HUES6 (cell line): ENCODE results near the gene RASA4.
"Not testable (repeated sequence)": the region's sequence is repeated elsewhere in the genome, so short reads cannot be mapped to it uniquely, and the experiment has no call there.

Experiments used
- H3K27ac ChIP-seq: 2 replicates; pipeline ENCODE4 v1.7.0; 2013; ENCODE audit warnings: low read depth, mild to moderate bottlenecking, low read length, inconsistent platforms
- H3K27me3 ChIP-seq: 2 replicates; pipeline ENCODE4 v1.6.1; 2013; ENCODE audit warnings: low read length; ENCODE audit not compliant: control insufficient read depth, insufficient read depth
- H3K36me3 ChIP-seq: 2 replicates; pipeline ENCODE4 v1.6.1; 2013; ENCODE audit warnings: low read length; ENCODE audit not compliant: control insufficient read depth, insufficient read depth
- H3K4me1 ChIP-seq: 2 replicates; pipeline ENCODE4 v1.6.1; 2013; ENCODE audit warnings: low read length; ENCODE audit not compliant: control insufficient read depth, insufficient read depth
- H3K4me3 ChIP-seq: 2 replicates; pipeline ENCODE4 v1.5.1; 2013; ENCODE audit warnings: low read depth, low read length
- H3K9ac ChIP-seq: one replicate; pipeline ENCODE4 v1.6.1; 2013; ENCODE audit warnings: mild to moderate bottlenecking, low read length
- H3K9me3 ChIP-seq: 2 replicates; pipeline ENCODE4 v1.6.1; 2013; ENCODE audit warnings: low read depth, low read length; ENCODE audit not compliant: control insufficient read depth, insufficient read depth

The RASA4 gene

DNA sequence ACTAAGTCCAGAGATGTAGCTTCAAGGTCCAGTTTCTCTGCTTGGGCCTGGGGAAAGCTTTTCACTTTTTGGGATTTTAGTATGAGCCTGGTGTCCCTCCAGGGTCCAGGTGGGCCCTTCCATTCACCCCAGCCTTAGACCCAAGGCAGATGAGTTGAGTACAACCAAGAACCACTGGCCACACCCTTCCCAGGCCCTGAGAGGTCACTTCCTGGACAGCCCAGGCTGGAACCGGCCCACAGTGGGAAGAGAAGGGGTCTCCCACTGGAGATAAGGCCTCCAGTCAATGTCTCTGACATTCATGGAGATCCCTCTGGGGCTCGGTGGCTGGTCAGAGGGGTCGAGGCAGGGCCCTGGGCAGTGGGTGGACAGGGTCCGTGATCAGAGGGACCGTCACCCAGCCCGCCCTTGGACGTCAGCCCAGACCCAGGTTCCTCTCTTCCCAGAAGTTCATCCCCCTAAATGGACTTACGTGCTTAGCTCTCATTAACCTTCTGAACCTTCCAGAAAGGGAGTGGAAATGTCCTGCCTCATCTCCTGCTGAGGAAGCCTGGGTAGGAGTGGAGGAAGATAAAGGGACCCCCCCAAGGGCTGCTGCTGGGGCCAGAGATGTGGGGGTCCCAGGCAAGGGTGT lies 10.8 kb upstream of the RASA4 start:
- not testable (repeated sequence) for H3K36me3 ChIP-seq, H3K4me3 ChIP-seq, H3K27ac ChIP-seq, H3K4me1 ChIP-seq, H3K27me3 ChIP-seq, H3K9ac ChIP-seq, H3K9me3 ChIP-seq

DNA sequence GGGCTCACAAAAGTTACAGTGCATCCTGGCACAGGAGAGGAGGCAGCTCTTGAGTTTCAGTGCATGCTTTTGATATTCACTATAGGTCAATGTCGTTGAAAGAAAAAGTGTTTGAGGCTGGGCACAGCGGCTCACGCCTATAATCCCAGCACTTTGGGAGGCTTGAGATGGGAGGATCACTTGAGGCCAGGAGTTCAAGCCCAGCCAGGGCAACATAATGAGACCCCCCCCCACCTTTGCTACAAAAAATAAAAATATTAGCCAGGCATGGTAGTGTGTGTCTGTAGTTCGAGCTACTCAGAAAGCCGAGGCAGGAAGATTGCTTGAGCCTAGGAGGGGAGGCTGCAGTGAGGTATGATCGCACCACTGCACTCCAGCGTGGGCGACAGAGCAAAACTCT lies 1.6 kb upstream of the RASA4 start:
- not testable (repeated sequence) for H3K27me3 ChIP-seq, H3K36me3 ChIP-seq, H3K9ac ChIP-seq, H3K9me3 ChIP-seq, H3K27ac ChIP-seq, H3K4me1 ChIP-seq, H3K4me3 ChIP-seq

DNA sequence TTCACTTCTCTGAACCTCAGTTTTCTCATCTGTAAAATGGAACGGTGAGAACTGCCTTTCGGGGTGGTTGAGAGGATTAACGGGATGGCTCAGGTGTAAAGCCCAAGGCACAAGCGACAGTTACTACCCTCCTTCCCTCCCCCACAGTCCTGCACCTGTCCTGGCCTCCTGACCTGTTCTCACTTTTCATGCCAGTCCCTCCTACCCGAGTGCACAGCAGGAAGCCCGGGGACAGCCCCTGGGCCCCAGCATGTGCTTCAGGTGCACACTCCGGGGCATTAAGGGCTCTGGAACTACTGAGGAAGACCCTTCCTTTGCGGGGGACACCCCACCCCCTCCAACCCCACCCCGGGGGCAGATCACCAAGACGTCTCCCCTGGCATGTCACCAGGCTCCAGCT lies 626 bp downstream of the RASA4 start:
- not testable (repeated sequence) for H3K36me3 ChIP-seq, H3K27me3 ChIP-seq, H3K4me1 ChIP-seq, H3K27ac ChIP-seq, H3K4me3 ChIP-seq, H3K9me3 ChIP-seq, H3K9ac ChIP-seq

DNA sequence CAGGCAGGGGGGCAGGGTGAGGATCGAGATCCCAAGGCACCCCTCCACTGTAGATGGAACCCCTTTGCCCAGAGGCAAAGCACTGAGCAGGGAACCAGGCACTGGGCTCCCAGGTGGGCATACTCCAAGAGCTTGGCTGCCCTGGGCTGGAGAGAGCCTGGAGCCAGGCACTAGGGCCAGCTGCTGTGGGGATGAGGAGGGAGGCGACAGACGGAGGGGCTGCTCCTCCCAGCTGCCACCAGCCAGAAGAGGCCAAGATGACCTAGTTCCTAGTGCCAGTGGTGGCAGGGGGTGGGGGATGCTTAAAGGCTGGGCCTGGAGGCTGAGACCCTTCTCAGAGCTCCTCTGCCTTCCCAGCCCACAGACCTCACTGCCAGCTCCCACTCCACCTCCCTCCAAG lies 1.7 kb downstream of the RASA4 start:
- not testable (repeated sequence) for H3K4me1 ChIP-seq, H3K36me3 ChIP-seq, H3K27me3 ChIP-seq, H3K9me3 ChIP-seq, H3K9ac ChIP-seq, H3K27ac ChIP-seq, H3K4me3 ChIP-seq

DNA sequence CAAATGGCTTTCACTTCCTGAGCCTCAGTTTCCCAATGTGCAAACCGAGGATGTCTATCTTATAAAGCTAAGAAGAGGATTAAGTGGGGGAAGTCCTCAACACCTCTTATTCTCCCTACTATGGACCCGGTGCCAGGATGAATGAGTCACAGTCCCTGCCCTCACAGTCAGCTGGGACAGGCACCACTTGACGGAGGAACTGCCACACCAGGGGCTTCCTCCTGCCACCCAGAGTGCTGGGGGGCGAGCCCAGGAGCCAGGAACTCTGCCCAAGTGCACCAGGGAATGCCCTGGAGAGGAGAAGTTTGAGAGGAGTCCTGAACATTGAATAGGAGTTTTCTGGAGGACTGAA lies 2.2 kb downstream of the RASA4 start:
- not testable (repeated sequence) for H3K9me3 ChIP-seq, H3K9ac ChIP-seq, H3K4me3 ChIP-seq, H3K27me3 ChIP-seq, H3K27ac ChIP-seq, H3K36me3 ChIP-seq, H3K4me1 ChIP-seq

DNA sequence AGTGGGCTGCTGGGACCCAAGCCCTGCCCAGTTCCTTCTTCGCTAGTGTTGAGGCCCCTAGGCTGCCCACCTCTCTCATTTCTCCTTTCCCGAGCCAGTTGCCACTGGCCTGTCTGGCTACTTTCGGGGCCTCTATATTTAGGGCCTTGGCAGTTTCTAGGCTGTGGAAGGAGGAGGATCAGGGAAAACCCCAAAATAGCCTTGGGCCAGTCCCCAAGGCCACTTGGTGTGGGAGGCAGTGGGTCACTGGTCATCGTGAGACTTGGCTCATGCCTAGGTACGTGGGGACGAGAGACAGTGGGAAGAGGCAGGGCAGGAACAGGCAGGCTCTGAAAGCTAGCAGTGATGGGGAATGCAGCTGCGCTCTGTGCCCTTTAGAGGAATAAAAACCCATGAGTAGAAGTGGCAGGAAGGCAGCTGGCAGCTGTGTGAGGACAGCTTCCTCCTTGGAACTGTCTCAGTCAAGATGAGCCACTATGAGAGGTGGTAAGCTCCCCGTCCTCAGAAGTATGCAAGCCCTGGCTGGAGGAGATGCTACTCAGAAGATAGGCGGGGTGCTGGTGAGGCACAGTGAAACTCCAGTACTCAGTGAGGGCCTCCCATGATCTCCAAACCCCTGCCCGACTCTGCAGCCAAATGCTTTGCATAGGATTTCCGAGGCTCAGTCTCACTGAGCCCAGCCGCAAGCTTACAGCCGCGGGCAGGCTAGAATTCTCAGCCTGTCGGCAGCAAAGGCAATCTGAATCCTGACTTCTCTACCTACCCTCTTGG lies 2.8 kb downstream of the RASA4 start:
- not testable (repeated sequence) for H3K27me3 ChIP-seq, H3K4me3 ChIP-seq, H3K9ac ChIP-seq, H3K9me3 ChIP-seq, H3K36me3 ChIP-seq, H3K4me1 ChIP-seq, H3K27ac ChIP-seq

DNA sequence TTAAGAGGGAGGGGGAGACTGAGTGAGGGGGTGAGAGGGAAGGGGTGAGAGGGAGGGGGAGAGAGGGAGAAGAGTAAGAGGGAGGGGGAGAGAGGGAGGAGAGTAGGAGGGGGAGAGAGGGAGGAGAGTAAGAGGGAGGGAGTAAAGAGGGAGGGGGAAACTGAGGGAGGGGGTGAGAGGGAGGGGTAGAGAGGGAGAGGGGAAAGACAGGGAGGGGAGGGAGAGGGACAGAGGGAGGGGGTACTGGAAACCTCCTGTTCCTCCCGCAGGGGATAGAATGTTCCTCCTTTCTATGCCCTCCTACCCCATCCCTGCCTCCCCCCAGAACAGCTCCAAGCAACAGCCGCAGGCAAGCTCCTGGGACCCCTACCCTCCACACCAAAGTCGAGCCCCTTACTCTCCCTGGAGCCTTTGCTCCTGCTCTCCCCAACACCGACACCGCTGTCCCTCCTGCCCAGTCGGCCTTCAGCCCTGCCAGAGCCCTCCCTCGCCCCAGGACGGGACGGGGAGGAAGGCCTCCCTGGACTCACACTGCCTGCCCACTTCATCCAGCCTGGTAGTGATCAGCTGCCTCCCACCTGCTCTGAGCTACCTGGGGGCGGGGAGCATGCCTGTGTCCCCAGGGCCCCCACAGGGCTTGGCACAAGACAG lies 4.8 kb downstream of the RASA4 start:
- H3K27me3 ChIP-seq, H3K9me3 ChIP-seq, H3K4me1 ChIP-seq, H3K9ac ChIP-seq, H3K36me3 ChIP-seq, H3K27ac ChIP-seq, H3K4me3 ChIP-seq: not testable (repeated sequence)

DNA sequence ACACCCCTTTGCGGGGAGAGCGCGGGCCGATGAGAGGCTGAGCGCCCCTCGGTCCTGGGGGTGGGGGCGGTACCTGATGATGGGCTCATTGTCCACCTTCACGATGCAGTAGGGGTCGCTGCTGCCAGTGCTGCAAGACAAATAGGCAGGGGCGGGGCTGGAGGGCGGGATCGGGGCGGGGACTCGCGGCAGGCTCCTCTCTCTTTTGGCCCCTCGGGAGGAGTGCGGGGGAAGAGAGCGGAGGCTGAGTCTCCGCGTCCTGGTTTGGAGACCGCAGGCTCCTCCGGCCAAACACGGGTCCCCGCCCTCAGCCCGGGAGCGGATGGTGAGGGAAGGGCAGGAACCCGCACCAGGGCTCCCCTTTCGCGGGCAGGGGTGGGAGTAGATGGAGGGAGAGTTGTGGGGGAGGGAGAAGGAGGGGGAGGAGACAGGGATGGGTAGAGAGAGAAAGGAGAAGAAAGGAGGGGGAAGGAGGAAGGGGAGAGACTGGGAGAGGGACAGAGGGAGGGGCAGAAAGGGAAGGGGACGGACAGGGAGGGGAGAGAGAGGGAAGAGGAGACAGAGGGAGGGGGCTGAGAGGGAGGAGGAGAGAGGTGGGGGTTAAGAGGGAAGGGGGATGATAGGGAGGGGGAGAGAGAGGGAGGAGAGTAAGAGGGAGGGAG lies 5.4 kb downstream of the RASA4 start:
- H3K9me3 ChIP-seq, H3K4me3 ChIP-seq, H3K27me3 ChIP-seq, H3K9ac ChIP-seq, H3K4me1 ChIP-seq, H3K36me3 ChIP-seq, H3K27ac ChIP-seq: not testable (repeated sequence)

DNA sequence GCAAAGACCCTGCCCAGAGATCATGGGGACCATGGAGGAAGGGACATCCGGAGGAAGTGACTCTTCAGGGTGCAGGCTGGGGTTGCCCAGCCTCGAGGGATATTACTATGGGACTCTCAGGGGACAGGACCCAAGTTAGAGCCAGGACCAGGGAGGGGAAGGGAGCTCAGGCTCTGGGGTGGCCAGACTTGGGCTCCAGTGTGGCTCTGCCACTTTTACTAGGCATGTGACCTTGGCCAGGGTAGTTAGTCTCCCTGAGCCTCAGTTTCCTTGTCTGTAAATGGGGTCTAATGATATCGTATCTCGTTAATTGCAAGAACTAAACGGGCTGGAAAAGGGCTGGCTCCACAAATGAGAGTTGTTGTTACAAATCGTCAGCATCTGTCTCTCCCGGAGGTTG lies 6.1 kb downstream of the RASA4 start:
- H3K9ac ChIP-seq: not testable (repeated sequence)

DNA sequence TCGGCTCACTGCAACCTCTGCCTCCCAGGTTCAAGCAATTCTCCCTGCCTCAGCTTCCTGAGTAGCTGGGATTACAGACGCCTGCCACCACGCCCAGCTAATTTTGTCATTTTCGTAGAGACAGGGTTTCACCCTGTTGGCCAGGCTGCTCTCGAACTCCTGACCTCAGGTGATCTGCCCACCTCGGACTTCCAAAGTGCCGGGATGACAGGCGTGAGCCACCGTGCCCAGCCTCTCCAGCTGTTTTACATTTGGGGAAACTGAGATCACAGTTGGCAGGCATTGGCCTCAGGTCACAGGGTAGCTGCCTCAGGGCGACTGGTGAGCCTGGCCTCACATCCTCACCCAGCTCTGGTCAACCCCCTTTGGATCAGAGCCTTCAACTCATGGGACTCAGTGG lies 6.8 kb downstream of the RASA4 start:
- not testable (repeated sequence) for H3K4me1 ChIP-seq, H3K27me3 ChIP-seq, H3K36me3 ChIP-seq, H3K9ac ChIP-seq, H3K27ac ChIP-seq, H3K4me3 ChIP-seq, H3K9me3 ChIP-seq

More for the DNA sequence above, 6.1 kb downstream of the RASA4 start:
- not testable (repeated sequence) for H3K4me3 ChIP-seq, H3K27ac ChIP-seq, H3K27me3 ChIP-seq, H3K4me1 ChIP-seq, H3K9me3 ChIP-seq, H3K36me3 ChIP-seq

DNA sequence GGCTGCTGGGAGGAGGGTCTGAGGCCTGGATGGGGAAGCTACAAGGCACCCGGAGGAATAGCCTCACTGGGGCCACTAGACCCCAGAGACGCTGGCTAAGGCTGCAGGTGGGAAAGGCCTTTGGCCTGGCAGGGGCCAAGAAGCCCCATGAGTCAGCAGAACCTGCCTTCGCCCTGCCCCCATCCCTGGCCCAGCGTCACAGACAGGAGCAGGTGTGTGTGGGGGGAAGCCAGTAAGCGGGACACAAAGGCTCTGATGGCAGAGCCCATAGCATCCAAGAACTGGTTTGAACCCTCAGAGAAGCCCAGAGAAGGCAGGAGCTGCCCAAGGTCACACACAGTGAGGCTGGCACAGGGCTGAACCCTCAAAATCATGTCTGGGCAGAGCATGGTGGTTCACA lies 9.7 kb downstream of the RASA4 start:
- not testable (repeated sequence) for H3K27ac ChIP-seq, H3K4me1 ChIP-seq, H3K9ac ChIP-seq, H3K4me3 ChIP-seq, H3K36me3 ChIP-seq, H3K9me3 ChIP-seq, H3K27me3 ChIP-seq
